Astrocyte (in vitro differentiated cells and primary cell): ENCODE data around the gene TRAF3IP1.

Experiments used
- CTCF ChIP-seq: IDR thresholded peaks from 2 replicates; pipeline ENCODE4 v1.5.1; 2011; ENCODE audit warnings: low read depth, mild to moderate bottlenecking, inconsistent platforms, low read length, moderate library complexity; ENCODE audit not compliant: insufficient read depth
- EZH2 ChIP-seq: IDR thresholded peaks from 2 replicates; pipeline ENCODE4 v1.6.1; 2012; ENCODE audit warnings: mild to moderate bottlenecking, low read length, inconsistent platforms; ENCODE audit not compliant: insufficient read depth

DNA sequence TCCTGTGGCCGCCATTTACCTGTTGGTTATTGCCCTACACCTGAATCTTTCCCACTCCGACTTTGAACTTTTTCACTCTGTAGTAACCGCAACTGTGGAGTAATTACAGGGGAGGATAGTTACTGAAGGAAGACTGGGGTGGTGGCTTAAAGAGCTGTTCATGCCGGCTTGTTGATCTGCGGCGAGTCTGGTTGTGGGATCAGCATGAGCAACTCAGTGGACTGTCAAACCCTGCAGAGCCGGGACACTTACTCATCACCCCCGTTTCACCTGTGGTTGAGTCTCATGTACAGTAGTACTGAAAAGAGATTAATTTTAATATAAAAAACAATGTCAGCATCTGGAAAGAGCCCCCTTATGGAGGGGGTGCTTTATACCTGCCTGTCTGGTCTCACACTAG is 108.5 kb downstream of the TRAF3IP1 start:
- no peak for TF ChIP-seq EZH2
- no peak for TF ChIP-seq CTCF
